NCI-H1694 treated with DMSO at 0.1 percent for 48 hours (cell line): ENCODE measurements around the gene IL21.
"Not testable (repeated sequence)": the region's sequence is repeated elsewhere in the genome, so short reads cannot be mapped to it uniquely, and the experiment has no call there.

Experiments
- DNase-seq: peaks from one replicate; lab custom pipeline; 2025; lab: John Stamatoyannopoulos, UW

IL21 gene

GRCh38 chr4:122621016-122621507 lies at the start of gene IL21:
TSS of gene IL21 (minus strand) at chr4:122621066. CDS start at chr4:122621011, 55 bp downstream.
- no peak for DNase-seq

GRCh38 chr4:122669911-122670738 lies 49.3 kb upstream of the IL21 start:
- no peak for DNase-seq

GRCh38 chr4:122668241-122668640 lies 47.4 kb upstream of the IL21 start:
- no peak for DNase-seq

- no peak for DNase-seq
Observed at GRCh38 chr4:122666527-122667245, 45.8 kb upstream of the IL21 start.

- no peak for DNase-seq
Observed at GRCh38 chr4:122665161-122665929, 44.5 kb upstream of the IL21 start.

- no peak for DNase-seq
Observed at GRCh38 chr4:122663814-122664610, 43.1 kb upstream of the IL21 start.

GRCh38 chr4:122663291-122663690 lies 42.4 kb upstream of the IL21 start:
- no peak for DNase-seq

GRCh38 chr4:122662701-122663100 lies 41.8 kb upstream of the IL21 start:
- DNase-seq, result no peak

GRCh38 chr4:122661176-122662160 lies 40.6 kb upstream of the IL21 start:
- no peak for DNase-seq

GRCh38 chr4:122658818-122659295 lies 38.0 kb upstream of the IL21 start:
- DNase-seq, result no peak

- DNase-seq, result no peak
Observed at GRCh38 chr4:122658377-122658776, 37.5 kb upstream of the IL21 start.

- DNase-seq, result no peak
Observed at GRCh38 chr4:122657553-122657952, 36.7 kb upstream of the IL21 start.

GRCh38 chr4:122656583-122656982 lies 35.7 kb upstream of the IL21 start:
- DNase-seq, result not testable (repeated sequence)

GRCh38 chr4:122652379-122652778 lies 31.5 kb upstream of the IL21 start:
- no peak for DNase-seq

GRCh38 chr4:122650148-122650547 lies 29.3 kb upstream of the IL21 start:
- DNase-seq, result no peak

GRCh38 chr4:122647656-122648055 lies 26.8 kb upstream of the IL21 start:
- no peak for DNase-seq

GRCh38 chr4:122643257-122643656 lies 22.4 kb upstream of the IL21 start:
- no peak for DNase-seq

- DNase-seq, result no peak
Observed at GRCh38 chr4:122639181-122639580, 18.3 kb upstream of the IL21 start.

- no peak for DNase-seq
Observed at GRCh38 chr4:122636697-122637096, 15.8 kb upstream of the IL21 start.

GRCh38 chr4:122635205-122635604 lies 14.3 kb upstream of the IL21 start:
- DNase-seq, result no peak
